GM19455 (cell line): ENCODE results near the gene CBR4.
"Not testable (repeated sequence)": the region's sequence is repeated elsewhere in the genome, so short reads cannot be mapped to it uniquely, and the experiment has no call there.

Source experiments
- ATAC-seq: cut with Tn5 transposase; IDR thresholded peaks from one replicate; pipeline ENCODE4 v1.9.1; 2021; ENCODE audit not compliant: unreplicated experiment

The CBR4 gene

DNA sequence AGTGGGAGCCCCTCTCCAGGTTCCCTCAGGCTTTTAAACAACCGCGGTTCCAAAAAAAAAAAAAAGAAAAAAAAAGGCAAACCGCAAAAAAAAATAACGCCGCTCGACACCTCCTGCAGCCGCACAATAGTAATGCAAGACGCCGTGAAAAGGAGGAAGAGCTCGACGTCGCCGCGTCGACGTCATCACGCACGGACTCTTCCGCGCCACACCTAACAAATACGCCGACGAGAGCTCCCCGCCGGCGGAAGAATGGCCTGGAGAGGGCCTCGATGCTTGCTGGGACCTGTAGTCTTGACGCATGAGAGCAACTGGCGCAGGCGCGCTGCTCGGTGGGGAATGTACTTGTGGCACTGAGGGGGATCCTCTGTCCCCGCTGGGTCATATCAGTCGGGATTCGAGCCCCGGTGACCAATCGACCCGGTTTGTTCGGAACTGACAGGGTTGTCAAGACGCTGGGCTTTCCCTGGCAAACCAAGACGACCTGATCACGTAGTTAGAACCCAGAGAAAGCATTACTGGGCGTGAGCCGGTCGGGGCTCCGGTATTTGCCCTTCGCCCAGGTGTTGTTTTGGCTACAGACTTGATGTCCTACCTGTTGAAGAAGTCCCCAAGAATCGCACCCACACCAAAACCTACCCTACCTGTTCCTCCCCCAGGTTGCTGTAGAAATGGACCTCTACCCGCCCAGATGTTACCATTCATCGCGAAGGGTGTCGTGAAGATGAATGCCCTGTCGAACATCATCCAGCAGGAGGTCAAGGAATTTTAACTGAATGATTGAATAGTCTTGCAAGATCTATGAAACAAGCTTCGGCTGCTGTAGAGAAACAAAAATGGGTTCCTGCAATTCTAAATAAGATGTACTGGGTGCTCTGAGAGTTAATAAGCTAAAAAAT lies at the start of gene CBR4:
CBR4 (minus strand) TSS at position 131 of the 899 bp plus-strand sequence. CDS start 166 bp downstream, outside the sequence.
- ATAC-seq, result peak; percentile 97

DNA sequence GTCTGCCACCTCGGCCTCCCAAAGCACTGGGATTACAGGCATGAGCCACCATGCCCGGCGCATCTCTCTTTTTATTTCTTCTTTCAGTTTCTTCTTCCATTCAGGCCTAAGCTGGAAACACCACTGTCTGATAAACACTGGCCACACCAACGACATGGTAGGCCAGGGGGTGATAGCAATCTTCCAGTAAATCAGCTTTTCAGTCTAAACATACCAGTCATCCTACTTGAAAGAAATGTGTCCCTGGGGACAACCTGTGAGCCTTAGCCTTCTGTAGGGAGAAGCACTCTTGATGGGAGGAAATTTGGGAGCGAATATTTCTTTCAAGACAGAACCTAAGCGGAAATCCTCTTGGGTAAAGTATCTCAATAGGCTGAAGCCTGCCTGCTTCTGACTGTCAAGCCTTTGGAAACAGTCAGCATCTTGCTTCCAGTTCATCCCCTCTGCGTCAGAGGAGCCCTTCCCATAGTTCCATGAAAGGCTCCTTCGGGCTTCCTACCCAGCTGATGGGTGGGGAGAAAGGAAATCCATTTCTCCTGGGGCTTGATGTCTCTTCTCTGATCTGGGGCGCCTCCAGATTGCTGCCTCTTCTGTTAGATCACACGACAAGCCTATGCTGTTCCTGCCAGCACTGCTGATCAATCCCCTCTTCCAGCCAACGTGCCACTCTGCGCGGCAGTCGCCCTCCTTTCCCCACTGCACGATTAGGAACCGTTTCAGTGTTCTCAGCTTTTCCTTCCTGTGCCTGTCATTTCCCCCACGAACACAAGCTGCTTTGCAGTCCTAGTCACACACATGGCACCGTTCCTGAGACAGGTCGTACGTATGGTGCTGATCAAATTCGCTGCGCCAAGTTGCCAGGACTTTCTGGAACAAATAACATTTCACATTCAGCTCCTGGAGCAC lies 49.5 kb upstream of the CBR4 start:
- no peak for ATAC-seq

DNA sequence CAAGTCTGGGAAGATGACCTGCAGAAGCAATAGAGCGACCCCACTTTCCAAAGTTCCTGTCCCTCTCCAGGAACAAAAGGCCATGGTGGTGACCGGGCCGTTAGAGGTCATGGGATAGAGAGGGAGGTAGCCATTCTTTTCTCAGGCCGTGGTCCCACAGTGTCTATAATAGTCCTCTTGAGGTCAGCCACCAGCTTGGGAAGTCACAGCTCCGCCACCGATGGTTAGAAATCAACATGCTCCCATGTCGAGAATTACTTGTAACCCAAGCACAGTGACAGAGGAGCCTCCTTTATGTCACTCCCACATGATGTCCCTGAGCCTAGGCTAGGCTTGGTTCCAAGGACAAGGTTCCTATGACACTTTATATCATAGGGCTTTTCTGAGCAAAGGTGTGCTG lies 48.3 kb upstream of the CBR4 start:
- ATAC-seq, result no peak

DNA sequence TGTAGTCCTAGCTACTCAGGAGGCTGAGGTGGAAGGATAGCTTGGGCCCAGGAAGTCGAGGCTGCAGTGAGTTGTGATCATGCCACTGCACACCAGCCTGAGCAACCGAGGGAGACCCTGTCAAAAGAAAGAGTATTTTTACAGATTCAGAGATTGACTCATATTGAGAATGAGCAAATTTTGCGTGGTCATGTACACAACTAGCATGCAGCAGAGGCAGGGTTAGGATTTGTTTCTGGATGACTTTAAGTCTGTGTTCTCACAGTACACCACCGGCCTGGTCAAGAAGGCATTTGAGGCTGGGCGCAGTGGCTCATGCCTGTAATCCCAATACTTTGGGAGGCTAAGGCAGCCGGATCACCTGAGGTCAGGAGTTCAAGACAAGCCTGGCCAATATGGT lies 44.8 kb upstream of the CBR4 start:
- ATAC-seq, result no peak

DNA sequence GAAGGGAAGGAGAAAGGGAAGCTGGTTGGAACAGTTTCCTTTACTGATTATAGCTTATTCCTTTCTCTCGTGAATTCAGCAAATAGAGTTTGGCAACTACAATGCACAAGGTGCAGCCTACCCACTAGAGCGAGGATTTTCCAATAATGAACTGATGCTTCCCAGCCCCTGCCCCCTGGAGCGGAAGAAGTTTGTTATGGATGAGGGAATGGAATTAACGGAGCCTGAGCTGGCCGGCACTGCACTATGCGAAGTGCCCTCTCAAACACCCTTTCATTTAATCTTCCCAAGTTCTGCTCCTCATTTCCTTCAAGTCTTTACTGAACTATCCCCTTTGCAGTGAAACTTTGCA lies 42.5 kb upstream of the CBR4 start:
- no peak for ATAC-seq

DNA sequence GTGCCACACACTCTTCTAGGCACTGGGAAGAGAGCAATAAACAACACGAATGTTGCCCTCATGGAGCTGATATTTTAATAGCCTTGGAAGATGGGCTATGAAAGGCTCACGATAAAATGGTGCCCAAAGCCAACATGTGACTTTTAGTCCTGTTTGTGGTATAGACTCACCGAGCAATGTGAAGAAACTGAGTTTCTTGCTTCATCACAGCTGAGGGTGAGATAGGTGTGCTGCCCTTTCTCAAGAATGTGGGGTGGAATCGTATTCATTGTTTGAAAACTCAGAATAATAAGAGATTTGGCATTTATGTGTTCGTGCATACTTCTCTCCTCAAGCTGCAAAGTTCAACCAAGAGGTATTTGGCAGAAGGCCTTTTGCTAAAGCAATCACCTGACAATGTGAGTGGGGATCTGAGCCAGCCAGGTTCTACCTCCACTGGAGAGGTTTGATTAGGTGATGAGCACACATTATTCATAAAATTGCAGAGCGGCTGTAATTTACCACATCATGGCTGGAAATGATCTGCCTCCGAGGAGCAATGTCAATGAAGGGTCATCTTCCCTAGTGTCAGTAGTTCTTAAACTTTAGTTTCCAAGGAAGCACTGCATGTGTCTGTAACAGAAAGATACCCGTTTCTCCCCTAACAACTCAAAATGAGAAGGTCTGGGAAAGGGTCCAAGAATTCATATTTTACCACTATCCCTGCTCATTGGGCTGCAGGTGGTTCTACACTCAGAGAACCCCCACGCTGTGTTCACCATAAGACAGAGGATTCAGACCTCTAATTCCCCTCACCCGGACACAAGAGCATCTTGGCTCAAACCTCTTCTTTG lies 41.9 kb upstream of the CBR4 start:
- ATAC-seq, result no peak

DNA sequence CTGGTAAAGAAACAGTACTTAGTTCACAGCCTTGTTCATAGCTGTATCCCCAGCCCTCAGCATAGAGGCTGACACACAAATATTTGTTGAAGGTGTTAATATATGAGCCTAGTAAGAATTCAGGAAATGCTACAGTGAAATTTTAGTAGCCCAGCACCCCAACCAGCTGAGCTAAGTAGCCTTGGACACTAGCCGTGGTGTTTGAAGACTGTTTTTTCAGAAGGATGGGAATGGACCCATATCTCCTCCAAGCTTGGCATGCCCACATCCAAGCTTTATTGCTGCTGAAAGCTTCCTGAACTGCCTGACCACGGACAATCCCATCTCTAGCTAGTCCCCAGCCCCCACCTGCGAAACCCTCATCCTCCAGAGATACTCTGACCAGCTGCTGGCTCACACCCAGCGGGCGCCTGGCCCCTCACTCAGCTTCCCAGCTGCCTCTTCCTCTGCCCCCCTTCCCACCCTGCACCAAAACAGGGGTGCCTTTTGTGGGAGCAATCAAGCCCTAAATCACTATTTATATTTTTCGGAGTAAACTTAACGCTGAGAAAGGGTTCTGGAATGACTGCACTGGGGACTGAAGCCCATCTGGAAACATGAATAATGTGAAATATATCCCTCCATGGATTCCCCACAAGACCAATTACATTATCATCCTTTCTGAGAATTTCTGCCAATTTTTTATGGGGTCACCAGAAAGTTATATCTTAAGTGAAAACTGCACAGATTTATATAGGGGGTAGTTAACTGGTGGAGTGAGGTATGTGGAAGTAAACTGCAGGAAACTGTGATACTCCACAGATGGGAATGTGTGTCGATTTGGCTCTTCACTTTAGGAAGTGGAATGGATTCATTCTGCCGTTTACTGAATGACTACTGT lies 41.1 kb upstream of the CBR4 start:
- ATAC-seq, result no peak

DNA sequence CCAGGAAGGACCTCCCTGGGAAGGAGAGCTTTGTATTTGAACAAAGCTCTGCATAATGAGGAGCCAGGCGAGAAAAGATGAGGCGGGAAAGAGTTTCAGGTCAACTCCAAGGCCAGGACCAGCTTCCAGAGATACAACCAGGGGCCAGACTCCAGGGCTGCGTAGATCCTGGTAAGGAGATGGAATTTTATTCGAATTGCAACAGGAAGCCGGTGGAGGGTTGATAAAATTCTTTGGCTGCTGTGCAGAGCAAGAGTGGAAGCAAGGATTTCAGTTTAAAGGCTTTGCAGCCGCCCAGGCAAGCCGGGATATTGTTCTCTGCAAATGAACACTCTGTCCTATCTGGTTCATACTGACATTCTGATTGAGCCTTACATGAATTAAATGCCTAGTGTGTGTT lies 40.2 kb upstream of the CBR4 start:
- no peak for ATAC-seq

DNA sequence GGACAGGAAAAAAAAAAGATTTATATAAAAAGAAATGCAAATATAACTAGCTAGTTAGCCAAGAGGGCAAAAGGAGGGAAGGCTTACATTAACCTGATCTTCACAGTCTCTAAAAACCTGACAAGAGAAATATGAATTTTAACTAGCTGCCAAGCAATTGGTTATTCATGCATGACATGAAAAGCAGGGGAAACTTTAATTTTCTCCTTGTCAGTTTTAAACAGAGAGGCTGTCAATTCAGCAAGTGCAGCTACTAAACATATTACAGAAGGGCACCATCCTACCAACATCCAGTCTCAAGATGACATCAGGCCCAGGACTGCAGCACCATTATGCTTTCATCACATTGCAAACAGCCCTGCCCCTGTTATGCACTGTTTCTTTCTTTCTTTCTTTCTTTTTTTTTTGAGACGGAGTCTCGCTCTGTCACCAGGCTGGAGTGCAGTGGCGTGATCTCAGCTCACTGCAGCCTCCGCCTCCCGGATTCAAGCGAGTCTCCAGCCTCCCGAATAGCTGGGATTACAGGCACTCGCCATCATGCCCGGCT lies 38.9 kb upstream of the CBR4 start:
- no peak for ATAC-seq

DNA sequence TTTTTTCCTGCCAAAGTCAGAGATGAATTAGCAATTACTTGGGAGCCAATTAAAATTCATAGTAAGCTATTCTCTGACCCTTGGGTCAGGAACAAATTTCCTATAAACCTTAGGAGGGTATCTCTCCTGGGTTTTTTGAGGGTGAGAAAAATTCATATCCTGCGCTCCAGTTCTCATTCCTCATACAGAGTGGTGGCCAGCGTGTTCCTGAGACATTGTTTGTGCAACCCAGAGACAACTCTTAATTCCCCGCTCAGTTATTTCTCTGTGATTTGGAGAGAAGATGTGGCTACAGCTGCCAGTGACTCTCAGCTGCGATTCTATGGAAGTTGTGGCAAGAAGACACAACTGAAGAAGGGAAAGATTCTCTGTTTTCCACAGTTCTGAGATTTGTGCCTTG lies 37.9 kb upstream of the CBR4 start:
- ATAC-seq, result no peak

DNA sequence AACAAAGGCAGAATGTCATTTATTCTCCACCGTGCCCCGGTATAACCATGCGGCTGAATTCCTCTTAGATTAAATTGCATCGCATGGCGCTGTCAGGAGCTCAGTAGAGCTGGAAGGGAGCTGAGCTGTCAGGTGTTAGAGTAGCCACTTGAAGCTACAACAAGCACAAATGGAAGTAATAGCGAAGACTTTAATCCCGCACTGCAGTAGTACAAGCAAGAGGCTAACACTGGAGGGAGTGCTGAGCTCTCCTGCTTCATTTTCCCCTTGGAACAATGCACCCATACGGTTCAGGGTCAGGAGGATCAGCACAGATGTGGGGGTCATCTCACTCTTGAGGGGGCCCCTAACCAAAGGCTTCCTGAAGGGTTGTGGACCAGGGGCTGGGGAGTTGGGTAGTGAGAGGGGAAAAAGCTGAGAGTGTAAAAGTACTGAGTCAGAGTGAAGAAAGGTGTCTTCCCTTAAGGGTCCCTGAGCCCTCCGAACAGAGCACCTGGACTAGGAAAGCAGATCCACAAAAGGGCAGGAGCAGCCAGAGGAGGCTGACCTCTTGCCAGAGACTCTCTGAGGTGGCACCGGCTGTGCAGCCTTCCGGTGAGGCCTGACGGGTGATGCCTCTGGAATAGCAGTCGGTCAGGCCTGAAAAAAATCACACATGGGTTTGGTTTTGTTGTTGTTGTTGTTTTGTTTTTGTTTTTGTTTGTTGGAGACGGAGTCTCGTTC lies 36.0 kb upstream of the CBR4 start:
- no peak for ATAC-seq

DNA sequence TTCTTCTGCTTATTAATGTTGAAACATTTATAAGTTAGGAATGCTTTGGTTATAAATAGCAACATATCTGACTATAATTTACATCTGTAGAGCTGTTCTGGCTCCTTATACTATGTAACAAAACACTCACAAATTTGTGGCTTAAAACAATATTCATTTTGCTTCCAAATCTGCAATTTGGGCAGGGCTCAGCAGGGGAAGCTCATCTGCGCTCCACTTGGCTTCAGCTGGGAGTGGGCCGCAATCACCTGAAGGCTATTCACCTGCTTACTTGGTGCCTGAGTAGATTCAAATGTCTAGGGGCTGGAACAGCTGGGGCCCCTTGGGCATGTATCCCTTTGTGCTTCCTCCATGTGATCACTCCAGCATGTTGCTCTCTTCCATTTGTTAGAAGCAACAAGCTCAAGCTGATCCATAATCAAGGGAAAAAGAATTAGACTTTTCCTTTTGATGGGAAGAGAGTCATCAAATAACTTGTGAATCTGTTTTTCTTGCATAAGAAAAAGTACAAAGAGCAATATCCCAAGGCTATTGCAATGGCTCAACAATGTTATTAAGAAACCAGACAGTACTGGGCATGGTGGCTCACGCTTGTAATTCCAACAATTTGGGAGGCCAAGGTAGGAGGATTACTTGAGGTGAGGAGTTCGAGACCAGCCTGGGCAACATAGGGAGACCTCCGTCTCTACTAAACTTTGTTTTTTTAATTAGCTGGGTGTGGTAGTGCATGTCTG lies 34.8 kb upstream of the CBR4 start:
- no peak for ATAC-seq

DNA sequence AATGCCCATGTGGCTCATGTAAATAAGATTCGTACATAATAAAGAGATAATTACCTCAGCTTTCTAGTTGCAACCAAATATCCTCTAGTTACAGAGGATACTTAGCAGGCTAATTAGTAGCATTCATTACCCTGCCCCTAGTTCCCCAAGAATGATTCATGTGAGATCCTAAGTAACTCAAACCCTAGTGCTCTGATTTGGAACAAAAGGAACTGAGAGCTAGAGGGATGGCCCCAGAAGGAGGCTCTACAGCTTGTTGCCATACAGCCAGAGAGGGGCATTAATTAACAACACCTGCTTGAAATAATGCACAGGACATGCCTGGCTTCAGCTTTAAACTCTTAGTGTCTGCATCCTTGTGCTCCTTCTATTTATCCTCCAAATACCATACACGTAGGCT lies 32.6 kb upstream of the CBR4 start:
- ATAC-seq, result no peak

DNA sequence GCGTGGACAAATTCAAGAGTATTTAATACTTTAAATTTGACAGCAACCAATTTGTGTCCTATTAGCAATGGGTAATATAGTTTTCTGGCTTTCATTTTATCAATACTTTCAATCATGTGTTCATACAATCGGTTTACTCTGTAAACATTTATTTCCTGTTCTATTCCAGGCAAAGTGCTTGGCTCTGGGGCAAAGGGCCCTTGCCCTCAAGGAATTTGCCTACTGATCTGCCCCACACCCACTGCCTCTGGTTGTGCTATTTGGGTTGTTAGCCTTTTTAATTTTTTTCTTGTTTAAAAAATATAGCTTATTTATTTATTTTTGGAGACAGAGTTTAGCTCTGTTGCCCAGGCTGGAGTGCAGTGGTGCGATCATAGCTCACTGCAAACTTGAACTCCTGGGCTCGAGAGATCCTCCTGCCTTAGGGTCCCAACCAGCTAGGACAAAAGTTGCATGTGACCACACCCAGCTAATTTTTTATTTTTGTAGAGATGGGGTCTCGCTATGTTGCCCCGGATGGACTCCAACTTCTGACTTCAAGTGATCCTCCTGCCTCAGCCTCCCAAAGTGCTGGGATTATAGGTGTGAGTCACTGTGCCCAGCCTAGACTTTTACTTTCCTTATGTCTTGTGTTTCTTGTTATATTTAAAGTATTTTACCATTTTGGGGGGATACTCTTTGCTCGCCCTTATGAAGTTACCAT lies 30.7 kb upstream of the CBR4 start:
- no peak for ATAC-seq

DNA sequence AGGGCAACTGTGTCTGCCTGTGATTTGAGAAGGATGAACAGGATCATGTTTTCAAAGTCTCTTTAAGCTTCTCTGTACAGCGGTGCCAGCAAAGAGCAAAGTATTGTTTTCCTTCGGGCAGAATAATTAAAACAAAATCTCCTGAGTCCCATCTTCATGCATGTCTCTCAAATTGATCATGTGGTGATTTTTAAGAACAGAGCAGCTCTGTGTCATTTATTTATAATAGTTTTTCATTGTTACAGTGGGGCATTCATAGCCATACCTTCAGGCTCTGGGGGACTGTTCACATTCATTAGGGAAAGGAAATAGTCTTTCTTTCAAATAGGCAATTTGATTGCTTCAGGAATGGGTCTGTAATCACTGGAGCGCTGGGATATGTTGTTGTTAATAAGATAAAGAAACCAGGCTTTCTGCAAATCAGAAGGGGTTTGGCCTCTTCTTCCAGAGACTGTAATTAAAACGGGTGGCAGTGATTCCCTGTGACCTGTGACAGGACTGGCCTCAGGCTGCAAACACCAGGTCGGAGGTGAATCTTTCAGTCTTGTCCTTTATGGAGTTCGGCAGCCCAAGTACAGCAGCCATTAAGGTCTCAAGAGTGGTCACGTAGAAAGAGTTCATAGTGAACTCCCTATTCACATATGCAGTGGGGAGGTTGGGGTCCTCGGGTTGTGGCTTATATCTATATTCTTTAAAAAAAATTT lies 29.3 kb upstream of the CBR4 start:
- no peak for ATAC-seq

DNA sequence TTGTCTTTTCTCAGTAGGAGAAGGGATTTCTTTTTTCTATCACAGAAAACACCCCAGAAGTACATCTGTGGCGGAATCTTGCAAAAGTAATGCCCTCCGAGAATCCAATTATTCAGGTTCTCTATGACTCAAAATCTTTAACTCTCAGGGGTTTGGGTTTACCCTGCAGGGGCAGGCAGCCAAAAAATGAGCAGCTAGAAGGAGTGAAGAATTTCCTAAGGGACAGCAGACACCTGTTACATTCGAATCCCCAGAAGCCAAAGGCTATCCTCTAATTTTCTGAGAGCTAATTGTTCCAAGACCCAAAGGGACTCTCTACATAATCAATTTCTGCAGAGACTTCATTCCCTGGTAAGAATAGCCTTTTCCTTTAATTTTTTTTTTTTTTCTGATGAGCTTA lies 27.5 kb upstream of the CBR4 start:
- ATAC-seq, result no peak

DNA sequence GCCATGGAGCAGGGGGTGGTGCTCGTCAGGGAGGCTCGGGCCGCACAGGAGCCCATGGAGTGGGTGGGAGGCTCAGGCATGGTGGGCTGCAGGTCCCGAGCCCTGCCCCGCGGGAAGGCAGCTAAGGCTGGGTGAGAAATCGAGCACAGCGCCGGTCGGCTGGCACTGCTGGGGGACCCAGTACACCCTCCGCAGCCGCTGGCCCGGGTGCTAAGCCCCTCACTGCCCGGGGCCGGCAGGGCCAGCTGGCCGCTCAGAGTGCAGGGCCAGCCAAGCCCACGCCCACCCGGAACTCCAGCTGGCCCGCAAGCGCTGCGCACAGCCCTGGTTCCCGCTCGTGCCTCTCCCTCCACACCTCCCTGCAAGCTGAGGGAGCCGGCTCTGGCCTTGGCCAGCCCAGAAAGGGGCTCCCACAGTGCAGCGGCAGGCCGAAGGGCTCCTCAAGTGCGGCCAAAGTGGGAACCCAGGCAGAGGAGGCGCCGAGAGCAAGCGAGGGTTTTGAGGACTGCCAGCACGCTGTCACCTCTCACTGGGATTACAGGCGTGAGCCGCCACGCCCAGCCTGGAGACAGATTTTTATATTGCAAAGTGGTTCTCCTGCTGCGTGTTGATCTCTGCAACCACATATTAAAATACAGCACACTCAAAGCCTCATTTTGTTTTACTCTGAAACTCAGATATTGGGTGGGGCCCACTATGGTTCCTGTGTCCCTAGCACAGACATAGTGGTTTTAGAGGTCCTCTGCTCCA lies 26.0 kb upstream of the CBR4 start:
- ATAC-seq, result not testable (repeated sequence)
